NCI-H1694 (cell line): ENCODE data around the gene MYEF2.
A peak's percentile ranks its signal among the peaks of the same experiment; 100 is the strongest.

ENCODE experiments used
- DNase-seq: peaks from one replicate; lab custom pipeline; 2025; lab: John Stamatoyannopoulos, UW

Gene MYEF2

DNA sequence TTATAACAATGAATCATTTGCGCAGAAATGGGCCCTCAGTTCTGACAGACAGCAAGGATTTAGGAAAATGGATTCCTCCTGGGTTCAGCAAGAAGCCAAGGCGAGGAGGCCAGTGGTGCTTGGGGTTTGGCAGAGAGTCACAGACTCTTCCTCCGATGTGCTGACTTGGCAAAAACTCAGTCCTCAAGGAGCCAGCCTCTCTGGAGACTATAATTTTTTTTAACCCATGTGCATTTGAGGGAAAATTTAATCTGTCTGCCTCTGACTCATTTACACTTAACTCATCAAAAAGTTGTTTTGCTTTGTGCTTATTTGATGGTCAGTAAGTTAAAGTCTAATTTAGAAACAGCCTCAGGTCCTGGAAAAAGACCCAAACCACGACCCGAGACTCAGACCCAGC is 91.5 kb downstream of the MYEF2 start:
- no peak for DNase-seq

DNA sequence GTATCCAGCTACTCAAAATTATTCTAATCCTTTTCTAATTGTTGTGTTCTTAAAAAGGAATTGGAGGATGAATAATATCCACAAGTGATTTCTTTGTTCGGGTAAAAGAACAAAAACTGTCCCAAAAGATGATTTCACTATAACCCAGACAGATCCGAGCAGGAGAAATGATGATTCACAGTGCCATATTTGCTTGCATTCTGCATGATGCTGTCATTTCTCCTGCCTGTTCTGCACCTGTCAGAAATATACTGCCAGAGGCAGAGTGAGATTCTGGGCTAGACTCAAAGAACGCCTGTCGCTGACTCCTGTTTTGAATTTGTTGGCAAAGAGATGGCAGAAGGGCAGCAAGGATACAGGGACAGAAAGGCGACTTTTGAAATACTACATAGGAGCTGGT is 92.0 kb downstream of the MYEF2 start:
- peak; percentile 23 for DNase-seq

DNA sequence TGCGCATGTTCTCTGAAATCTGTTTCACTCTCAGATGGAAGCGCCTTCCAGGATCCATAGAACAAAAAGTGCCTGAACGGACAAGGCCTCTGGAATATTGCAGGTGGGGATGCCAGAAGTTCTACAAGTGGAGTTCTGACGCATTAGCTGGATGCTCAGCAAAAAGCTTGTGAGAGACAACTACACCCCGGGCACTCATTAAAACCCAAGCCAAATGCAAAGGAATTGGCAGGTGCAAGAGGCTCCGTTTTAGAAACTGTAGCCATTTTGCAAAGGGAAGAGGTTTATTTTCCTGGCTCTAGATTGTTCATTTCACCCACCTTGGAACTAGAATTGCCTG is 92.5 kb downstream of the MYEF2 start:
- peak; percentile 35 for DNase-seq

DNA sequence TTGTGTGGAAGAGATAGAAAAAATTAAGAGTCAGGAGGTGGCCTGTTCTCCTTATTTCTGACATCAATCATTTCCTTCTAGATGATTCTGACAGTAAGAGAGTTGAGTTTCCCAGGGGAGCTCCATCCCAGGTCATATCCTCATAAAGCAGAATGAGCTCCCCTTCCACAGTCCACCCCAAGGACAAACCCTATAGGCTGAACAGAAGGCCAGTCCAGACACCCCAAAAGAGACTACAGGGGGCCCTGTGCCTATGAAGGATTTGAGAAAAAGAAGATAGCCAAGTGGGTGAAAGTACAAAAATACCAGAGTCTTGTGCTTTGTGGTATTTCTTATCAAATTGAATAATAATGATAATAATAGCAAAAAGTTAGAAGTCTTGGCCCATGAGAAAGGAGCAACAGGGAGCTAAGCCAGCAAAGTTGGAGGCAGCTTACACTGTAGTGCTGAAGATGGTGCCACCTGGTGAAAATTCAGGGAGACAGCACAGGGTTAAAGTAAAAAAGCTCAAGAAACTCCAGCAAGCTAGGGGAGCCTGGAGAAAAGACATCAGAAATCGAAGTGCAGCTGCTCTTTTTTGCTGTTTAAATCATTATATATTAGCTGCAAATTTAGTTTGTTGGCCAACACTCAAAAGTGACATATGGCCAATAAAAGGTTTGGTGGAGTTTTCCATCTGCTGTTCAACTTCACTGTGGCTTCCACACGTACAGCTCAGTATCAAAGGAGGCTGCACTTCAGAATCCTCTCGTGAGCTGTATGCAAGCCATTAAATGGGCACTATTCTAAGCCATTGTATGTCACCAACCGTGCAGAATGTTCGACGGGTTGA is 93.1 kb downstream of the MYEF2 start:
- DNase-seq = peak; percentile 96
